Measurements from ENCODE around the gene URI1. TPM values are rescaled to one million over a fixed set of nuclear protein-coding genes. Genes with fewer than 3 reads are reported as not detected.

URI1 gene
- total RNA-seq, 4 donors from 2014 or later: 84.8 to 91.2 (median 86.3) TPM

DNA sequence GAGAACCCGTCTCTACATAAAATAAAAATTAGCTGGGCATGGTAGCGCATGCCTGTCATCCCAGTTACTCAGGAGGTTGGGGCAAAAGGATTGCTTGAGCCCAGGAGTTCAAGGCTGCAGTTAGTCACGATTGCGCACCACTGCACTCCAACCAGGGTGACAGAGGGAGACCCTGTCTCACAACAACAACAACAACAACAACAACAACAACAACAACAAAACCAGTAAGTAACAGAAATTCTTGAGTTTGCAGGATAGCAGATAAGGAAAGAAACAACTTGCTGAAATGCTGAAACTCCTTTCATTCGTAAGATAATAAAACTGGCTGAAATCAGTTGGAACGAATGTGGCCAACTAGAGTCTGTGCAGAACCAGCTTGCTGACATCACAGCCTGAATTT is 23.1 kb upstream of the URI1 start:
- H3K27ac ChIP-seq: no peak overlapping the region
- no peaks in the 10 kb centered on the region for H3K9me3 ChIP-seq
- TF ChIP-seq POLR2A (IDR thresholded peaks at IDR 0.05): no peak
- TF ChIP-seq, protein P1, sequence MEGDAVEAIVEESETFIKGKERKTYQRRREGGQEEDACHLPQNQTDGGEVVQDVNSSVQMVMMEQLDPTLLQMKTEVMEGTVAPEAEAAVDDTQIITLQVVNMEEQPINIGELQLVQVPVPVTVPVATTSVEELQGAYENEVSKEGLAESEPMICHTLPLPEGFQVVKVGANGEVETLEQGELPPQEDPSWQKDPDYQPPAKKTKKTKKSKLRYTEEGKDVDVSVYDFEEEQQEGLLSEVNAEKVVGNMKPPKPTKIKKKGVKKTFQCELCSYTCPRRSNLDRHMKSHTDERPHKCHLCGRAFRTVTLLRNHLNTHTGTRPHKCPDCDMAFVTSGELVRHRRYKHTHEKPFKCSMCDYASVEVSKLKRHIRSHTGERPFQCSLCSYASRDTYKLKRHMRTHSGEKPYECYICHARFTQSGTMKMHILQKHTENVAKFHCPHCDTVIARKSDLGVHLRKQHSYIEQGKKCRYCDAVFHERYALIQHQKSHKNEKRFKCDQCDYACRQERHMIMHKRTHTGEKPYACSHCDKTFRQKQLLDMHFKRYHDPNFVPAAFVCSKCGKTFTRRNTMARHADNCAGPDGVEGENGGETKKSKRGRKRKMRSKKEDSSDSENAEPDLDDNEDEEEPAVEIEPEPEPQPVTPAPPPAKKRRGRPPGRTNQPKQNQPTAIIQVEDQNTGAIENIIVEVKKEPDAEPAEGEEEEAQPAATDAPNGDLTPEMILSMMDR (IDR thresholded peaks at IDR 0.05): no peak
- no peaks in the 10 kb centered on the region for H3K36me3 ChIP-seq
- DNase-seq: no peak
- WGBS, 2 donors: 91 to 92% methylated on average over 6 of the region's 6 CpGs
- no peak overlapping the region for H3K4me3 ChIP-seq (replicated peaks in 1 of 3)
- H3K4me1 ChIP-seq: no peaks in the 10 kb centered on the region
- intact Hi-C loops (cut with DNase I): no loop called here
- H3K27me3 ChIP-seq: no peaks in the 10 kb centered on the region

DNA sequence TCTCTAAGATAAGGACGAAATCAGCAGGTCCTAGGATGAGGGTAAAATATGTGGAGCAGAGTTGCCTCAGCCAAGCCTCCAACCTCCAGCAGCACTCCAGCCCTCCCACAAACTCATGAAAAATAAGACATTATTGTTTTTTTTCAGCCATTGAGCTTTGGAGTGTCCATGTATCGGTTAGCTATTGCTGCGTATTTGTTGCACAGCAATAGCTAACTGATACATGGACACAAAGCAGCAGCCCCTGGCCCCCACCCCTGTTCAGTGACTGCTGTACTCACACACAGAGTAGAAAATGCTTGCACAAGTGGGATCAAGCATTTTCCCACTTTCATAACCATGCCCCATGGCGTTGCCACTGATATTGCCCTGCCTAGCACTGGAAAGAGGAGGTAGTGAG is 19.1 kb upstream of the URI1 start:
- Histone ChIP-seq H3K36me3 (no peaks in the 10 kb centered on the region), H3K9me3 (no peaks in the 10 kb centered on the region), H3K4me1 (no peaks in the 10 kb centered on the region), H3K27ac (no peak overlapping the region), H3K4me3 (replicated peaks in 1 of 3) (no peak overlapping the region), H3K27me3 (no peaks in the 10 kb centered on the region)
- no peak for DNase-seq
- WGBS, 2 donors: 94 to 96% methylated on average over 4 of the region's 4 CpGs
- TF ChIP-seq, protein P1 (IDR thresholded peaks at IDR 0.05): no peak
- no peak for TF ChIP-seq POLR2A (IDR thresholded peaks at IDR 0.05)
- intact Hi-C loops (cut with DNase I): no loop called here

DNA sequence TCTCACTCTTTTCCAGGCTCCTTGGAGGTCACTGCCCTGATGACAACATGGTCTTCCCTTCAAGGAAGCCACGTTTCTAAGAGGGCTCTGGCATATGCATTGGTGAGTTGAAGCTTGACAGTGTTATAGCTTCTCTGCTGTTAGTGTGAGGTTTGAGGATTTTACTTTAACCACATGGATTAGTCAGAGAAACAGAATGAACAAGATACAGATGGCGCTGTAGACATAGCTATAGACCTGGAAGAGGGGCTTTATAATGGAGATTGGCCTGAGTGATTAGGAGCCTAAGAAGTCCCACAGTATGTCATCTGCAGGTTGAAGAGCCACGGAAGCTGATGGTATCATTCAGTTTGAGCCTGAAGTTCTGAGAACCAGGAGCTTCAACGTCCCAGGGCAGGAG is 18.4 kb upstream of the URI1 start:
- no peak overlapping the region for H3K27ac ChIP-seq
- no peaks in the 10 kb centered on the region for H3K27me3 ChIP-seq
- intact Hi-C loops (cut with DNase I): no loop called here
- no peaks in the 10 kb centered on the region for H3K9me3 ChIP-seq
- DNase-seq: no peak
- TF ChIP-seq, protein P1 (IDR thresholded peaks at IDR 0.05): no peak
- TF ChIP-seq POLR2A (IDR thresholded peaks at IDR 0.05): no peak
- 79 to 81% methylated on average over 4 of the region's 4 CpGs for WGBS, 2 donors
- H3K36me3 ChIP-seq: no peaks in the 10 kb centered on the region
- H3K4me1 ChIP-seq: no peaks in the 10 kb centered on the region
- no peak overlapping the region for H3K4me3 ChIP-seq (replicated peaks in 1 of 3)

DNA sequence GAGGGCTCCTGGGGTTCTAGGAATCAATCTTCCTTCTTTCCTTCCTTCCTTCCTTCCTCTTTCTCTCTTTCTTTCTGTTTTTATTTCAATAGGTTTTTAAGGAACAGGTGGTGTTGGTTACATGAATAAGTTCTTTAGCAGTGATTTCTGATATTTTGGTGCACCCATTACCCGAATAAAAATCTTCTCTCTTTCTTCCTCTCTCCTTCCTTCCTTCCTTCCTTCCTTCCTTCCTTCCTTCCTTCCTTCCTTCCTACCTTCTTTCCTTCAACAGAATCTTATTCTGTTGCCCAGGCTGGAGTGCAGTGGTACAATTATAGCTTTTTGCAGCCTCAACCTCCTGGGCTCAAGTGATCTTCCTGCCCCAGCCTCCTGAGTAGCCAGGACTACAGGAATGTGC is 16.0 kb upstream of the URI1 start:
- Histone ChIP-seq H3K36me3 (no peaks in the 10 kb centered on the region), H3K4me1 (no peaks in the 10 kb centered on the region), H3K27ac (no peak overlapping the region), H3K4me3 (replicated peaks in 1 of 3) (no peak overlapping the region), H3K27me3 (no peaks in the 10 kb centered on the region), H3K9me3 (no peaks in the 10 kb centered on the region)
- WGBS, 2 donors: 74 to 84% methylated on average over 1 of the region's 1 CpG
- intact Hi-C loops (cut with DNase I): no loop called here
- DNase-seq: no peak
- TF ChIP-seq, protein P1 (IDR thresholded peaks at IDR 0.05): no peak
- no peak for TF ChIP-seq POLR2A (IDR thresholded peaks at IDR 0.05)

DNA sequence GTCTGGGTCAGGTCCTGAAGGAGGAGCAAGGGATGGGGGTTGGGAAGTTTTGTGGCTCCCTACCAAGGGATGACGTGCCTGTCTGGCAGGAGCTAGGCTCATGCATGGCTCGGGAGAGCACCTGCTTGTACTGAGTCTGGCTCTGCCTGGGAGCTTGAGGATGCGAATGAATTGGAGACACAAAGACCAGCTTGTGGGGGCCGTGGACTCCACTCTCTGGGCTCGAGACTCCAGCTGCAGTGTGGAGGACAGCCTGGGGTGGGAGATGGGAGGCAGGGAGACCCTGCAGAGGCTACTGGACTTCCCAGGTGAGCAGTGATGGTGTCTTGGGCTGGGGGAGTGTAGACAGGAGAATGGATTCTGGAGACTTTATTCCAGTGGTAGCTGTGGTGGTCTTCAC is 15.2 kb upstream of the URI1 start:
- no peaks in the 10 kb centered on the region for H3K27me3 ChIP-seq
- no peaks in the 10 kb centered on the region for H3K4me1 ChIP-seq
- no peak for TF ChIP-seq POLR2A (IDR thresholded peaks at IDR 0.05)
- TF ChIP-seq, protein P1 (IDR thresholded peaks at IDR 0.05): no peak
- intact Hi-C loops (cut with DNase I): no loop called here
- H3K9me3 ChIP-seq: no peaks in the 10 kb centered on the region
- no peak overlapping the region for H3K4me3 ChIP-seq (replicated peaks in 1 of 3)
- no peak overlapping the region for H3K27ac ChIP-seq
- H3K36me3 ChIP-seq: no peaks in the 10 kb centered on the region
- no peak for DNase-seq
- 70 to 87% methylated on average over 5 of the region's 5 CpGs for WGBS, 2 donors

All from thyroid gland (tissue), 4 donors.